GM19372 (cell line): ENCODE measurements around the gene BRIP1.
"Not testable (repeated sequence)": the region's sequence is repeated elsewhere in the genome, so short reads cannot be mapped to it uniquely, and the experiment has no call there.

Source experiments
- ATAC-seq: cut with Tn5 transposase; IDR thresholded peaks from one replicate; pipeline ENCODE4 v1.9.1; 2021; ENCODE audit warnings: mild to moderate bottlenecking, low read depth, moderate library complexity; ENCODE audit not compliant: unreplicated experiment

Gene BRIP1

DNA sequence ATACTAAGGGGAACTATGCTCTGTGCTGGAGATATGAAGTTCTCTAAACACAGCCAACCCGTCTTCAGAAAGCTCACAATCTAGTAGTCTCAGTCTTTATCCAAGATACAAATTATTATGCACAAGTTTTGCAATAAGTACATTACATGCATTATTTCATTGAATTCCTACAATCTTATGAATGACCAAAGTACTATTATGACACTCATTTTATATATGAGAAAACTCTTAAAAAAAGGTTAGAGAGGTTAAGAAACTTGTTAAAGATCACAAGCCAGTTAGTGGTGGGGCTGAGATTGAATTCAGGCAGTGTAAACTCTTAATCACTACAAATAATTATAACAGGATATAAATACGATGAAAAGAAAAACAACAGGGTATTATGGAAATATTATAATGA is 4.7 kb upstream of the BRIP1 start:
- ATAC-seq = no peak

DNA sequence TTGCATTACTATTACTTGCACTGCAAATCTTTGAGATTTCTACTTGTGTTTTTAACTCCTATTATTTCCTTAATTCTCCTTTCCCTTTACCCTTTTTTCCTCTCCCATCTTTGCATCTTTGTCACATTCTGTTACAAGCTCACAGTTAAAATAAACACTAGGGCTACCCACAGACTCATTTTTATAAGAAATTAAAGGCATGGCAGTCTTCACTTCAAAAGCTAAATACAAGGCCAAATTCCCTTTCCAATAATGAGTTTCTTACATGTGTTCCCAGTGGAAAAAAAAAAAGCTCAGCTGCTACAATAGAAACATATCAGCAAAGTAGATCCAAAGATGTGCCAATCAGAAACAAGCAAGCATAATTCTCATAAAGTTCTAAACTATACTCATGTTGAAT is 3.7 kb upstream of the BRIP1 start:
- no peak for ATAC-seq

DNA sequence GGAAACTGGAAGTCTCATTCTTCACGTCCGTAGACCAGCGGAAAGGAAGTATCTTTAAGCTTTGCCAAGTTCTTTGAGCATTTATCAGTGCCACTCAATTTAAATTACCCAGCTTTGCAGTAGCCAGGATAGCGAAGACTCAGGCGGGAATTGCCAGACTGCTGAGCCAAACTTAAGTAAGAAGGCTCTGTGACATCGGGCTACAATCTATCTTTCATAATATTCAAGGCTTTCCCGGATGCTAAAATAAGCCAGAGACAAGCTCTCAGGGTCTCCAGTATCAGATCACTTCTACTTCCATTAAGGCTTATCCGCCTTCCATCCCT is 436 bp upstream of the BRIP1 start:
- ATAC-seq = no peak

DNA sequence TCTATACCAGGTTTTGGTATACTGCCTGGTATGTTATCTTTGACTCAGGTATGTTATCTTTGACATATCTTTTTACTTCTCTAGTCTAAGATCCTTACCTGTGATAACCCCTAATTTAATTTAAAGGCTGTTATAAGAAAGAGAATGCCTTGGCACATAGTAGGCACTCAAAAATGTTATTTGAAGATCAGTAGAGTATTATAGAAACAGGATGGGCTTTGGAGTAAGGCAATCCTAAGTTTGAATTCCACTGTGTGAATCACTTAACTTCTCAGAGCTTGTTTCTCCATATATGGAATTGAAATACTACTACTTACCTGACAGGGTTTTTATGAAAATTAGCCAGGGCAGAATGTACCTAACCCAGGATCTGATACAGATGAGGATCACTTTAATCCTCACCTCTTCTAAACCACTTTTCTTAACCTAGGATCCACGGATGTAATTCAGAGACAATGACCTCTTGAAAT is 1.2 kb downstream of the BRIP1 start:
- no peak for ATAC-seq

DNA sequence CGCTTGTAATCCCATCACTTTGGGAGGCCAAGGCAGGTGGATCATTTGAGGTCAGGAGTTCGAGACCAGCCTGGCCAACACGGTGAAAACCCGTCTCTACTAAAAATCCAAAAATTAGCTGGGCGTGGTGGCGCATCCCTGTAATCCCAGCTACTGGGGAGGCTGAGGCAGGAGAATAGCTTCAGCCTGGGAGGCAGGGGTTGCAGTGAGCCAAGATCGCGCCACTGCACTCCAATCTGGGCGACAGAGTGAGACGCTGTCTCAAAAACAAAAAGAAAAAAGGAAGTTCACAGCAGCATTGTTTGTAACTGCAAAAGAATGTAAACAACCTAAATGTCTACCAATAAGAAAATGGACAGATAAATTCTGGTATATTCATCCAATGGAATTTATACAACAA is 2.9 kb downstream of the BRIP1 start:
- ATAC-seq = not testable (repeated sequence)

DNA sequence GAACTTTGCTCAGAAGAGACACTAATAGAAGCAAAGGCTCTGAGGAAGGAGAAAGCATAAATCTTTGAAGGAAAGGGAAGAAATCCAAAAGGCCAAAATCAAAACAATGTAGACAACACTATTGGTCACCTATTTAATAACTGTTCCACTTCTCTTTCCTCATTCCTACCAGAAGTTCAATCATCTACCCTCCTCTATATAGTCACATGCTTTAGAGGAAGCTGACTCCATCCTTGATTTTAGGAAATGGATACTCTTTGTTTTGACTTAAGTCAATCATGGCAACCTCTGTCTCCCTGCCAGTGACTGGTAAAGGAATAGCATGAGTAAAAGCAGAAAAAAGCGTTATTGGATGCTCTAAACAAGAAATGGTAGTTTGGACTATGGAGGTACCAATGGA is 7.3 kb downstream of the BRIP1 start:
- ATAC-seq = no peak

DNA sequence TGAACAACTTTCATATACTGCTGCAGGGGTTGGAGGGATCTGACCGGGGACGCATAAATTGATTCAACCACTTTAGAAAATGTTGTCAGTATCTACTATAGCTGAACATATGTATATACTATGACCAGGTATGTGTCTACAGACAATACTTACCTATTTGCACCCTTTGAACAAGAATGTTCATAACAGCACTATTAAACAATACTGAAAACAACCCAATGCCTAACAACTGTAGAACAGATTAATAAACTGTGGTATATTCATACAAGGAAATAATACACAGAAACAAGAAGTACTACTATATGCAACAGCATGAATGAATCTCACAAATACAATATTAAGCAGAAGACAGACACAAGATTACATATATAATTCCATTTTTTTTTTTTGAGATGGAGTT is 10.5 kb downstream of the BRIP1 start:
- no peak for ATAC-seq

DNA sequence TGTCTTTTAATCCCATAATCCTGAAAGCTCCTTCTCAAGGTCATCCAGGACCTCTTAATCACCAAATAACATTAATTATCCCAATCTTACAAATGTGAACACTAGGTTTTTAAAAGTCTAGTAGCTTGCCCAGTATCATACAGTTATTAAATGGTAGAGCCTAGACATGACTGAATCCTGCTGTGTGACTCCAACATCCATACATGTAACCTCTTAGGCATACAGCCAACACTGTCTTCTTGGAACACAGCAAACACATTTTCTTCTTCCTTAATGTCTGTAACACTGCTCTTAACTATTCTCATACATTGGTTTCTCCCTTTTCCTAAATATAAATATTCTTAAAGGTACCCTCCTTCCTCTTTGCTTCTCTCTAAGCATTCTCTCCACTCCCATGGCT is 13.7 kb downstream of the BRIP1 start:
- ATAC-seq = no peak

DNA sequence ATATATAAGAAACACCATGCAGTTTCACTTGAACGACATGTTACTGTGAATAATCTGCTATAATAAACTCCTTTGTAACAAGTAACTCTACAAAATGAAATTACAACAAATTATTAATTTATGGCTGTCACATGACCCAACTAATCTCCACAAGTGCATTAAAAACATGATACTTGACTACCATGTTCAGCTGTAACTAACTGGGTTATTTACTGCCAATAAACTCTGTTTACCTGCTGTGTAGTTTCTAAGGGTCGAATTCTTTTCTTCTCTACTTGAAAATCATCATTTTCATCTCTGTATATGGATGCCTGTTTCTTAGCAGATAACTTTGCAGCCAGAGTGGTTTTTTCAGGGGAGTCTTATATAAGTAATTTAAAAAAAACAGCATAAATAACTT is 14.4 kb downstream of the BRIP1 start:
- no peak for ATAC-seq

DNA sequence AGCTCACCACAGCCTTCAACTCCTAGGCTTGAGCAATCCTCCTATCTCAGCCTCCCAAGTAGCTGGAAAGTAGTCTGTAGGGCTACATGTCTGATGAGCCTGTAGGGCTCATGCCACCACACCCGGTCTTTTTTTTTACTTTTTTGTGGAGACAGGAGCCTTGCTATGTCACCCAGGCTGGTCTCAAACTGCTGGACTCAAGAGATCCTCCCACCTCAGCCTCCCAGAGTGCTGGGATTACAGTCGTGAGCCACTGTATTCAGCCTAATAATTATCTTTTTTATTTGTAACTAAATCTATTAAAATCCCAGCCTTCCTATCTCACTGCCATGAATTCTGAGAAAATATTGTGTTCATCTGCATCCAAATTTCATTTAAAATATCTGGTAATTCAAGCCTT is 15.1 kb downstream of the BRIP1 start:
- no peak for ATAC-seq

DNA sequence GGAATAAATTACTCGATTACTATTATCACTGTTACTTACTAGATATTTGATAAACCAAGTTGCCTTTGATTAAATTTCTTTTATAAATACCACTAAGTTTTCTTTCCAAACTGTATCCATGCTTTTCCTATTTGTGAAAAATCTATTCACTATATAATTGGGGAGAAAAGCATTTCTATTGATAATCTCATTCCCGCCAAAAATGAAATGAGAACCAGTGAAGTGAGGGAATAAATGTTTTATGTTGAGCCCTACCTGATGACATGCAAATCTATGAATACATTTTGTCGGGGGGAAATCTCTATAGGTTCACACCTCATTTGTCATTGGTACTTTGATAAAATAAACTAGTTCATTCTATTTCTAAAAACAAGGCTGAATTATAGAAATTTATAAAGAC is 15.7 kb downstream of the BRIP1 start:
- ATAC-seq = no peak

DNA sequence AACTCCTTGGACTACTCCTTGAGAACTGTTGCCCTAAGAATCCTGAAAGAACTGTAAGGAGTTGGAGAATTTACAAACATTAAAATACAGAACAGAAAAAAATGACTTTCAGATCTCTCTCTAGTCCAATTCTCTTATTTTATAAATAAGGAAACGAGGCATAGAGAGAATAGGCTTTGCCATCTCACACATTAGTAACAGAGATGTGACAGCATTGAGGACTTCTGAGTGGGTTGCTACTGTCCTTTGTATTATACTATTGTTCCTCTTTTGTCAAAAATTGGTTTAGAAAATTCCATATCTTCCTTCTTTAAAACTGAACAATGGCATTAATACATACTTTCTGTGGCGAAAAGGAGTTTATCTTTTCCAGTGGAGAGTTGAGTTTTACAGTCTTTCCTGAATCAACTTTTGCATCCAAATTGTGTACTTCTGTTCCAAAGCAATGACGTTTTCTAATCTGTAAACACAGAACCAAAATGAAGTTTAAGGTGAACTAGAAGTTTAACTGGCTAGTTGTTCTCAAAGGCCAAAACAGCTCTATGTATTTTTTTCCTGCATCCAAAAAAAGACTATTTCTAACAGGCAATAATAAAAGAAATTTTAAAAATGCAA is 16.5 kb downstream of the BRIP1 start:
- ATAC-seq = no peak

DNA sequence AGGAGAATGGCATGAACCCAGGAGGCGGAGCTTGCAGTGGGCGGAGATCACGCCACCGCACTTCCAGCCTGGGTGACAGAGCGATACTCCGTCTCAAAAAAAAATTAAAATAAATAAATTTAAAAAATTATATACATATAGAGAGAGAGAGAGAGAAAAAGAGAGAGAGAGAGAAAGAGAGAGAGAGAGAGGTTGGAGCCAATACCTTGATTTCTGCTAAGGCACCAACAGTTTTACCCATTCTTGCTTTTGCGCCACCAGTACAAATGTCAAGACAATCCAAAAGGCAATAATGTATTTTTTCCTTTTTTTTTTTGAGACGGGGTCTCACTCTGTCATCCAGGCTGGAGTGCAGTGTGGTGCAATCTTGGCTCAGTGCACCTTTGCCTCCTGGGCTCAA is 17.2 kb downstream of the BRIP1 start:
- no peak for ATAC-seq

DNA sequence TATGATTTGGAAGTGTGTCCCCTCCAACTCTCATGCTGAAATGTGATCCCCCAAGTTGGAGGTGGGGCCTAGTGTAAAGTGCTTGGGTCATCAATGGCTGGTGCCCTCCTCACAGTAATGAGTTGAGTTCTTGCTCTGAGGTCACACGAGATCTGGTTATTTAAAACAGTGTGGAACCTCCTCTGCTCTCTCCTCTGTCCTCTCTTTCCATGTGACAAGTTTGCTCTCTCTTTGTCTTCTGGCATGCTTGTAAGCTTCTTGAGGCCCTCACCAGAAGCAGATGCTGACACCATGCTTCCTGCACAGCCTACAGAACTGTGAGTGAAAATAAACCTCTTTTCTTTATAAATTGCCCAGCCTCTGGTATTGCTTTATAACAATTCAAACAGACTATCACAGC is 19.9 kb downstream of the BRIP1 start:
- no peak for ATAC-seq

DNA sequence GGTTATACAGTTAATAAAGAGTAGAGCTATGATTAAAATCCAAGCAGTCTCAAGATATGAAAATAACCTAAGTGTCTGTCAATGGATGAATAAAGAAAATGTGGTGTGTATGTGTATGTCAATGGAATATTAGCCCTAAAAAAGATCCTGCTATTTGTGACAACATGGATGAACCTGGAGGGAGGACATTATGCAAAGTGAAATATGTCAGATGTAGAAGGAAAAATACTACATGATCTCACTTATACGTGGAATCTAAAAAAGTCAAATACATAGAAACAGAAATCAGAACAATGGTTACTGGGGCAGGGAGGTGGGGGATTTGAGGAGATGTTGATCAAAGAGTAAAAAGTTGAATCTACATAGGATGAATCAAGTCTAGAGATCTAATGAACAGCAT is 20.4 kb downstream of the BRIP1 start:
- ATAC-seq = no peak

DNA sequence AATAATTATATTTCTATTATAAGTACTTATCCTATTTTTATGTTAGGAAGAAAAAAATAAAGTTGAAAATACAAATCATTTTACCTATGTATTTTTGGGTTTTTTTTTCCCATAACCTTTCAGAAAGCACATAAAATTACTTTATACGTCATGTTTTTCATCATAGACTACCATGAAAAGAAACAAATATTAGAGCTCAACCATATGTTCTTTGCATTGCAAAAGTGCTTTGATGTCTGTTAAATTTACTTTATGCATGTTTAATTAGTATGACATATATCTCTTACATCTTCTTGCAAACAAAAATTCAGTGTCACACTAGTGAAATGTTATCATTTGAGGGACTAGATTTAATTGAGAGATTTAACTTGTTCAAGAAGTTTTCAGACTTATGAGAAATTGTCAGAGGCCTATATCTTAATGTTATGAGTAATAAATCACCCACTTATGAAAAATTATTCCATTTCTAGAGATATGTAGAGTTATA is 24.0 kb downstream of the BRIP1 start:
- ATAC-seq = no peak

DNA sequence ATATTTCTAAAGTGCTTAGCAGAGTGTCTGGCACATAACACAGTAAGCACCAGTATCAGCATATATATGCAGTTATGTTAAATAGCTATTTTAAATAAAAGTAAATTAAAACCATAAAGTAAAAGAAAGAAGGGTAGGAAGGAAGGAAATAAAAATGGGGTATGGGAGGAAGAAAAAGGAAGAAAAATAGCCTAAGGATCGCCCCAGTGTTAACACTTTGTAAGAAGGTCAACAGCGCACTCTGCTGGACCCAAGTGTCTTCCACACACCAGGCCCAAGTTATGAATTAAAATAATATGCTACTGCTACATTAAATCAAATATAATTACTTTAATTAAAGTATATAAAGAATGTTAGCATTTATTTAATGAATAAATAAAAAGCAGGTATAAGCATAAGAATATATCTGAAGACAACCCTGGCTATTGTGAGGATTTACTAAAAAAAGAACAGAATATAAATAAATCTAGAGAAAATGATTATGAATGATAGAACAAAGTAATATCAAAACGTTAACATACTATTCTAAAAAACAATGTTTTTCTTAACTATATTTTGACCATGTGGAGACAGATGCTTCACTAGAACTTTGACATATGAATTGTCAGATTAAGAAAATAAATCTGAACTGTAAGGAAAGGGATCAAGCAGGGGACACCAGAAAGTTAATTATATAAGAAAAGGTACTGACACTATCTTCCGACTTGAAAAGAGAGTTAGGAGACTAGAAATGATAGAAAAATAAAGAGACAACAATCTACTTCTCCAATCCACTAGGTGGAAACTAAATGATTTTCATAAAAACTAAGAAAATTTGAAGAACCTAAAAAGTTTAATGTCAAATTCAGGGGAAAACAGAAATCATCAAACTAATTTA is 25.9 kb downstream of the BRIP1 start:
- no peak for ATAC-seq

DNA sequence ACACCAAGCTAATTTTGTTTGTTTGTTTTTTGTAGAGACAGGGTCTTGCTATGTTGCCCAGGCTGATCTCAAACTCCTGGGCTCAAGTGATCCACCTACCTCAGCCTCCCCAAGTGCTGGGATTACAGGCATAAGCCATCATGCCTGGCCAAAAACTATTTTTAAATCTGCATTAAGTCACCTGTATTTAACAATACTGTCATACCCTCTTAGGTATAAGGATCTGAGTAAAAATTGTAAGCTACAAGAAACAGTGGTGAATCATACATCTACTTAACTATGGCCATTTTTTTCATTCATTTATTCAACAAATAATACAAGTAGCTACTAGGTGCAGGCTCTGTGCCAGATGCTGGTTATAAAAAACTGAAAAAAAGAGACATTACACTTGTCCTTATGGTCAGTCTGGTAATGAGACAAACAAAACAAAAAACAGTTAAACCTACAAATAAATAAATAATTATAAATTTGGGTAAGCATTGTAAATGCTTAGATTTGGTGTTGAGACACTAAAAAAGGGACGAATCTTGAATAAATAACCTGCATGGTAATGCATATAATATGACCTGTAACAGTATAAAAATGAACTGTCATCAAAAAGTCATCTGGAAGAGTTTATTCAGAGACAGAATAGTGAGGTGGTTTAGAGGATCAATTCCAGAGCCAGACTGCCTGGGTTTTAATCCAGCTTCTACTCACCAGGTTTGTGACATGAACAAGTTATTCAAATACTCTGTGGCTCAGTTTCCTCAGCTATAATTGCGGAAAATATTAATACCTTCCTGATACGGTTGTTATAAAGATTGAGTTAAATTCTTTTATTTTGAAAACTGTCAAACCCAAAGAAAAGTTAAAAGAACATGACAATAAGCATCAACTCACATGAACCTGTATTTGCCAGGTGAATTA is 26.8 kb downstream of the BRIP1 start:
- ATAC-seq = no peak

DNA sequence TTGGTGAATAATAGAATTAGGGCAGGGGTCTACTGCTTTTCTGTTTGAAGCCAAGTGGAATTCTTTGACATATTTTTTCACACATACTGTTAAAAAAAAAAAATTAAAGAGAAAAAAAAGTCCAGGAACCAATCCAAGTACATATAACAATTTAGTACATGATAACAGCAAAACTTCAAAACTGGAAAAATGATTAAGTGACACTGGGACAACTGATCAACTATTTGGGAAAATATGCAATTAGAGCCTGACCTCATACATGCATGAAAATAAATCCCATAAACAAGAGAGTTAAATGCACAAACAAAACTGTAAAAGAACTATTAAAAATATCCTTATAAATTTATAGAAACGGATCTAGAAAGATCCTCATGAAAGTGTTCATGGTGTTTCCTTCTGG is 27.7 kb downstream of the BRIP1 start:
- ATAC-seq = no peak

DNA sequence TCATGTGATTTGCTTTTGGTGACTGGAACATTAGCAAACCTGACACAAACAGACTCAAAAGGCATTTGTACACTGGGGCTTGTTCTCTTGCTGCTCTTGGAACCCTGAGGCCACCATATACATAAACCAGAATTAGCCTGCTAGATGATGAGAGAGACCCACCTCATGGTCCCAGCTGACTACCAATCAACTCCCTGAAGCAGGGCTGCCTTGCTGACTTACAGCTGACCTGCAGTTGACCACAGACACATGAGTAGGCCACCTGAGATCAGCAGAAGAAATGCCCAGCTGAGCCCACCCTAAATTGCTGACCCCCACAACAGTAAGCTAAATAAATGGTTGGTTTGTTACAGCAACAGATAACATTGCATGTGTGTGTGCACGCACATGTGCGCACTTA is 28.7 kb downstream of the BRIP1 start:
- ATAC-seq = no peak

DNA sequence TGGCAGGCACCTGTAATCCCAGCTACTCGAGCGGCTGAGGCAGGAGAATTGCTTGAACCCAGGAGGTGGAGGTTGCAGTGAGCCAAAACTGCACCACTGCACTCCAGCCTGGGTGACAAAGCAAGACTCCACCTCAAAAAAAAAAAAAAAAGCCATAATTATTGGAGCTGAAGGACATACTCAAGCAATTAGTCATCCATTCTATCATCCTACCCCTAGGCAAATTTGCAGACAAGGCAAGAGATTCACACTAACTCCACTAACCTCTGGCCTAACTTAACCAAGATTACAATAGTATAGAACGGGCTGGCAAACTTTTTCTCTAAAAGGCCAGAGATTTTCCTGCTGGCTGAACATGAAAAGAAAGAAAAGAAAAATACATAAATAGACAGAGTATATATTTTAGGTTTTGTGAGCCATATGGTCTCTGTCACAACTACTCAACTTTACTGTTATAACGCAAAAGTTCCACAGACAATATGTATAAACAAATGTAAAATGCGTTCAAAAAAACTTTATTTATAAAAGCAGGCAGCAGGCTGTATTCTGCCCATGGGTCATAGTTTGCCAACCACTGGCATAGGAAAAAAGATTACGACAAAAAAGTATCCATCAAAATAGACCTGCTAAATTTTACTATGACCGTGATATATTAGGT is 29.7 kb downstream of the BRIP1 start:
- ATAC-seq = no peak
